Body of pancreas (tissue), 4 donors: ENCODE results near the gene TARBP1. TPM values are rescaled to one million over a fixed set of nuclear protein-coding genes. Genes with fewer than 3 reads are reported as not detected.
A peak's percentile ranks its signal among the peaks of the same experiment; 100 is the strongest.

ENCODE experiments used
- ATAC-seq: fragments of 150-250 bp; one replicate; pipeline ENCODE4 v1.9.1; 2016
- DNase-seq, 4 donors: peaks; one replicate each; pipeline ENCODE4 v3.0.0-alpha.2; 2019
- H3K27ac ChIP-seq, 4 donors: fragments of 200-600 bp; sonication (generic); 1 replicate in 3 of 4; 2 replicates in 1 of 4; pipeline versions ENCODE4 v1.5.1 to v1.6.1; 2016 to 2019; ENCODE audit warnings: mild to moderate bottlenecking in 1 of 4, mixed read lengths in 1 of 4, moderate library complexity in 1 of 4
- H3K27me3 ChIP-seq, 2 donors: fragments of 200-600 bp; sonication (generic); one replicate each; pipeline ENCODE4 v1.6.0; 2016; ENCODE audit warnings: mild to moderate bottlenecking in 1 of 2
- H3K36me3 ChIP-seq, 2 donors: fragments of 200-600 bp; sonication (generic); replicated peaks in 1 of 2; 2 replicates each; pipeline ENCODE4 v1.5.1; 2016; ENCODE audit warnings: low read depth in 2 of 2; ENCODE audit not compliant: insufficient read depth in 1 of 2
- H3K4me1 ChIP-seq: fragments of 200-600 bp; sonication (generic); one replicate; pipeline ENCODE4 v1.6.0; 2016
- H3K4me3 ChIP-seq, 2 donors: fragments of 200-600 bp; sonication (generic); 1 replicate in 1 of 2; 2 replicates in 1 of 2; pipeline ENCODE4 v1.5.1; 2016 to 2019
- H3K9me3 ChIP-seq, 3 donors: fragments of 200-600 bp; sonication (generic); 1 replicate in 2 of 3; 2 replicates in 1 of 3; pipeline ENCODE4 v1.5.1; 2016
- POLR2A ChIP-seq, 3 donors: fragments of 450-650 bp; IDR thresholded peaks; one replicate each; pipeline ENCODE4 v1.6.1; 2016; ENCODE audit warnings: antibody characterized with exemption in 3 of 3, mild to moderate bottlenecking in 2 of 3
- WGBS, 2 donors: methylation state at CpG; one replicate each; pipeline ENCODE4 v1.1.5; 2017; 5-methylcytosine and 5-hydroxymethylcytosine counted together
- intact Hi-C: fragments of 100-400 bp; cut with DNase I; formaldehyde crosslinking; loops from one replicate; pipeline ENCODE4 v1.15.1; 2023
- total RNA-seq, 2 donors: library from RNA; depleted of rRNA; stranded (reverse); fragments of >200 nt; gene quantifications; one replicate each; pipeline ENCODE4 v1.1.0, GENCODE V29; 2016
- TF ChIP-seq, protein P1 (sequence below), 7 experiments: fragments of 450-650 bp in 4 of 7; fragments of 200-600 bp in 3 of 7; sonication (generic) in 3 of 7; IDR thresholded peaks; one replicate each; pipeline ENCODE4 v1.5.1; 2016 to 2019; ENCODE audit warnings: antibody characterized with exemption in 7 of 7

Gene TARBP1
- total RNA-seq, 2 donors from 2014 or later, result 30.6 to 32.0 TPM

GRCh38 chr1:234489698-234490077 lies 10.7 kb upstream of the TARBP1 start:
- Histone ChIP-seq H3K4me1 (no peaks in the 10 kb centered on the region), H3K36me3 (no peaks in the 10 kb centered on the region), H3K9me3 (no peaks in the 10 kb centered on the region), H3K4me3 (no peak overlapping the region), H3K27ac (no peak overlapping the region), H3K27me3 (no peaks in the 10 kb centered on the region)
- ATAC-seq (no peak), DNase-seq (no peak)
- TF ChIP-seq POLR2A (IDR thresholded peaks at IDR 0.05), result no peak
- TF ChIP-seq, protein P1, sequence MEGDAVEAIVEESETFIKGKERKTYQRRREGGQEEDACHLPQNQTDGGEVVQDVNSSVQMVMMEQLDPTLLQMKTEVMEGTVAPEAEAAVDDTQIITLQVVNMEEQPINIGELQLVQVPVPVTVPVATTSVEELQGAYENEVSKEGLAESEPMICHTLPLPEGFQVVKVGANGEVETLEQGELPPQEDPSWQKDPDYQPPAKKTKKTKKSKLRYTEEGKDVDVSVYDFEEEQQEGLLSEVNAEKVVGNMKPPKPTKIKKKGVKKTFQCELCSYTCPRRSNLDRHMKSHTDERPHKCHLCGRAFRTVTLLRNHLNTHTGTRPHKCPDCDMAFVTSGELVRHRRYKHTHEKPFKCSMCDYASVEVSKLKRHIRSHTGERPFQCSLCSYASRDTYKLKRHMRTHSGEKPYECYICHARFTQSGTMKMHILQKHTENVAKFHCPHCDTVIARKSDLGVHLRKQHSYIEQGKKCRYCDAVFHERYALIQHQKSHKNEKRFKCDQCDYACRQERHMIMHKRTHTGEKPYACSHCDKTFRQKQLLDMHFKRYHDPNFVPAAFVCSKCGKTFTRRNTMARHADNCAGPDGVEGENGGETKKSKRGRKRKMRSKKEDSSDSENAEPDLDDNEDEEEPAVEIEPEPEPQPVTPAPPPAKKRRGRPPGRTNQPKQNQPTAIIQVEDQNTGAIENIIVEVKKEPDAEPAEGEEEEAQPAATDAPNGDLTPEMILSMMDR (IDR thresholded peaks at IDR 0.05), result no peak
- WGBS, 2 donors, result 57 to 85% methylated on average over 2 of the region's 2 CpGs
- intact Hi-C loops, result loop anchor here (5.0 kb wide), 1 partner anchor 603 kb away; no protein-coding TSS in a partner anchor

DNA sequence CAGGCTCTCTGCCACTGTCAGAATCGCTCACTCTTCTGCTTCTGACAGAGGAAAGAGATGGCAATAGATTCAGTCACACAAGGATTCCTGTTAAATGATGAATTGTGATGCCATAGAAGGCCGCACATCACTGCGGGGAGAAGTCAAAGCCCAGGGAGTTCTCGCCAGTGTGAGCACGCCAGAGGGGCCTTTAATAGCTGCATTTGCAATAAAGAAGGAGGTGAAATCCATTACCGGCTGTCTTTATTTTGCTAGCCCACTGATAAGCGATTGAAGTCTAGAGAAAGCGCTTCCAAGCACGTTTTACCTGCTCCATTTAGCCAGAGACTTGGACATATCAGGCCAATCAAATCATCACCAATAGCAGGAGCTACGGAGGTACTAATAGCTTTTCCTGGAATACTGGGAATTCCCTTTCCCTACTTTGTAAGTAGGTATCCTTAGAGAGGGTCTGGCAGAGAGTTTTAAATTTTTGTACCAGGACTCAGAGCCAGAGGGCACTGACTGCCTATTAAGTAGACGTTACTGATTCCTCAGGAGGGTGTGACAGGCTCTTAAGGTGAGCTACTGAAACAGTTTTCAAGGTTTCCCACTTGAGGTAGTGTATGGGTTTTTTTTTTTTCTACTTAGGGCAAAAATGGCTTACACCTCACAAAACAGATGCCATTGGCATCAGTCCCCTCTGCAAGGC lies 10.2 kb upstream of the TARBP1 start:
- 85 to 87% methylated on average over 11 of the region's 11 CpGs for WGBS, 2 donors
- Histone ChIP-seq H3K9me3 (no peaks in the 10 kb centered on the region), H3K27me3 (no peaks in the 10 kb centered on the region), H3K4me3 (no peak overlapping the region), H3K36me3 (no peaks in the 10 kb centered on the region), H3K27ac (no peak overlapping the region), H3K4me1 (no peaks in the 10 kb centered on the region)
- intact Hi-C loops, result no loop called here
- DNase-seq (no peak), ATAC-seq (no peak)
- TF ChIP-seq POLR2A (IDR thresholded peaks at IDR 0.05), result no peak
- TF ChIP-seq, protein P1 (IDR thresholded peaks at IDR 0.05), result no peak

- TF ChIP-seq, protein P1 (IDR thresholded peaks at IDR 0.05), result no peak
- TF ChIP-seq POLR2A (IDR thresholded peaks at IDR 0.05), result no peak
- no peak for ATAC-seq
Measured at GRCh38 chr1:234488054-234489006, 9.4 kb upstream of the TARBP1 start.

GRCh38 chr1:234486858-234487840 lies 8.2 kb upstream of the TARBP1 start:
- no peaks in the 10 kb centered on the region for H3K9me3 ChIP-seq
- 25 to 28% methylated on average over 12 of the region's 12 CpGs for WGBS, 2 donors
- no peaks in the 10 kb centered on the region for H3K4me1 ChIP-seq
- ATAC-seq, result peak; percentile 79
- no peaks in the 10 kb centered on the region for H3K27me3 ChIP-seq
- DNase-seq, result peak in 3 of 4 donors; percentile 36 to 48 (median 48)
- H3K36me3 ChIP-seq, result no peaks in the 10 kb centered on the region
- peak overlapping the region in 1 of 4 donors; percentile 13 for H3K27ac ChIP-seq
- intact Hi-C loops, result no loop called here
- no peak for TF ChIP-seq POLR2A (IDR thresholded peaks at IDR 0.05)
- TF ChIP-seq, protein P1 (IDR thresholded peaks at IDR 0.05), result peak in 6 of 7 experiments; percentile 17 to 75 (median 62)
- H3K4me3 ChIP-seq, result no peak overlapping the region

More at GRCh38 chr1:234488054-234489006, 9.4 kb upstream of the TARBP1 start:
- Histone ChIP-seq H3K27ac (no peak overlapping the region), H3K4me1 (no peaks in the 10 kb centered on the region), H3K36me3 (no peaks in the 10 kb centered on the region), H3K9me3 (no peaks in the 10 kb centered on the region), H3K4me3 (no peak overlapping the region), H3K27me3 (no peaks in the 10 kb centered on the region)
- intact Hi-C loops, result no loop called here
- DNase-seq, result no peak
- 78 to 82% methylated on average over 9 of the region's 9 CpGs for WGBS, 2 donors
